SK-N-SH (cell line): ENCODE data around the gene VPS8. TPM values are rescaled to one million over a fixed set of nuclear protein-coding genes. Genes with fewer than 3 reads are reported as not detected.

ENCODE experiments used
- CTCF ChIA-PET: fragments of 300-600, 350-600 bp; formaldehyde crosslinking; extraction: SDS; loops from one replicate; lab custom pipeline; 2021; lab: Yijun Ruan, JAX
- POLR2A ChIA-PET: fragments of 350-600 bp; sonication (Branson Sonifier 250); formaldehyde crosslinking; extraction: SDS; loops from one replicate; lab custom pipeline; 2020; ENCODE audit warnings: antibody characterized with exemption, inconsistent platforms; lab: Yijun Ruan, JAX
- DNase-seq: peaks from one replicate; pipeline ENCODE4 v3.0.0; 2012
- H2AFZ ChIP-seq: fragments of 200-600 bp; sonication (generic); 2 replicates; pipeline ENCODE4 v1.8.1; 2016; ENCODE audit warnings: antibody characterized with exemption, mild to moderate bottlenecking, low read depth
- H3F3A ChIP-seq: fragments of 200-600 bp; sonication (generic); replicated peaks from 2 replicates; pipeline ENCODE3; 2016; ENCODE audit warnings: antibody characterized with exemption, mild to moderate bottlenecking; ENCODE audit not compliant: insufficient read depth
- H3K27ac ChIP-seq, 2 experiments: fragments of 200-500 bp in 1 of 2; fragments of 200-600 bp in 1 of 2; sonication (Bioruptor generic) in 1 of 2; sonication (generic), shearing (Covaris generic) in 1 of 2; 2 replicates each; pipeline versions ENCODE4 v1.5.1 to v1.6.1; 2014 to 2016; ENCODE audit warnings: low read depth in 2 of 2, inconsistent platforms in 1 of 2, low read length in 1 of 2, mild to moderate bottlenecking in 1 of 2, mixed read lengths in 1 of 2
- H3K27me3 ChIP-seq: fragments of 200-600 bp; sonication (generic), shearing (Covaris generic); 2 replicates; pipeline ENCODE4 v1.6.1; 2016; ENCODE audit warnings: mixed run types; ENCODE audit not compliant: insufficient read depth
- H3K36me3 ChIP-seq, 2 experiments: fragments of 200-500 bp in 1 of 2; fragments of 200-600 bp in 1 of 2; sonication (Bioruptor generic) in 1 of 2; sonication (generic) in 1 of 2; replicated peaks in 1 of 2; 2 replicates each; pipeline versions ENCODE3 to v1.5.1; 2014 to 2016; ENCODE audit warnings: low read length in 1 of 2, mild to moderate bottlenecking in 1 of 2; ENCODE audit not compliant: insufficient read depth in 2 of 2, control insufficient read depth in 1 of 2
- H3K4me1 ChIP-seq, 2 experiments: fragments of 200-500 bp in 1 of 2; fragments of 200-600 bp in 1 of 2; sonication (Bioruptor generic) in 1 of 2; sonication (generic), shearing (Covaris generic) in 1 of 2; 2 replicates each; pipeline versions ENCODE4 v1.5.1 to v1.6.1; 2014 to 2016; ENCODE audit warnings: low read depth in 1 of 2, low read length in 1 of 2, mixed run types in 1 of 2; ENCODE audit not compliant: insufficient read depth in 2 of 2, control insufficient read depth in 1 of 2
- H3K4me2 ChIP-seq: fragments of 200-600 bp; sonication (generic), shearing (Covaris generic); 2 replicates; pipeline ENCODE4 v1.6.1; 2017; ENCODE audit warnings: mixed run types
- H3K4me3 ChIP-seq, 2 experiments: fragments of 200-500 bp in 1 of 2; fragments of 200-600 bp in 1 of 2; sonication (Bioruptor generic) in 1 of 2; sonication (generic), shearing (Covaris generic) in 1 of 2; 2 replicates each; pipeline versions ENCODE4 v1.5.1 to v1.8.1; 2014 to 2016; ENCODE audit warnings: low read depth in 2 of 2, inconsistent platforms in 1 of 2, low read length in 1 of 2, mild to moderate bottlenecking in 1 of 2, mixed read lengths in 1 of 2, moderate library complexity in 1 of 2
- H3K79me2 ChIP-seq: fragments of 200-600 bp; sonication (generic); 2 replicates; pipeline ENCODE4 v1.8.1; 2017; ENCODE audit warnings: mild to moderate bottlenecking; ENCODE audit not compliant: insufficient read depth
- H3K9ac ChIP-seq: fragments of 200-600 bp; sonication (generic); 2 replicates; pipeline ENCODE4 v1.6.1; 2017; ENCODE audit warnings: mixed run types
- H3K9me2 ChIP-seq: fragments of 200-600 bp; sonication (generic); 2 replicates; pipeline ENCODE4 v1.6.1; 2017; ENCODE audit warnings: mixed run types
- H3K9me3 ChIP-seq: fragments of 200-600 bp; sonication (generic); 2 replicates; pipeline ENCODE4 v1.6.1; 2017; ENCODE audit warnings: mixed run types, mild to moderate bottlenecking, moderate library complexity
- H4K20me1 ChIP-seq: fragments of 200-600 bp; sonication (generic); 2 replicates; pipeline ENCODE4 v1.6.1; 2017; ENCODE audit warnings: mild to moderate bottlenecking, mixed run types; ENCODE audit not compliant: insufficient read depth
- EP300 ChIP-seq, 2 experiments: IDR thresholded peaks; 2 replicates each; pipeline versions ENCODE4 v1.4.0 to v1.6.1; 2012; ENCODE audit warnings: borderline replicate concordance in 1 of 2, low read depth in 1 of 2, low read length in 1 of 2
- EZH2phosphoT487 ChIP-seq: fragments of 200-600 bp; sonication (generic); IDR thresholded peaks from 2 replicates; pipeline ENCODE4 v1.6.1; 2017; ENCODE audit warnings: low read depth, mixed run types, mild to moderate bottlenecking, antibody characterized with exemption, moderate library complexity, borderline replicate concordance
- GABPA ChIP-seq: IDR thresholded peaks from 2 replicates; pipeline ENCODE4 v1.4.0; 2012; ENCODE audit warnings: low read depth, mild to moderate bottlenecking
- GATA2 ChIP-seq: sonication (generic); formaldehyde crosslinking; IDR thresholded peaks from 2 replicates; pipeline ENCODE4 v1.5.0; 2020; ENCODE audit warnings: mild to moderate bottlenecking, missing genetic modification reagents
- JUND ChIP-seq: IDR thresholded peaks from 2 replicates; pipeline ENCODE4 v1.4.0; 2012
- MXI1 ChIP-seq: IDR thresholded peaks from 2 replicates; pipeline ENCODE4 v1.6.1; 2012; ENCODE audit warnings: mild to moderate bottlenecking, low read depth, low read length, improper control_type of control experiment
- NFIC ChIP-seq: IDR thresholded peaks from 2 replicates; pipeline ENCODE4 v1.4.0; 2012; ENCODE audit warnings: borderline replicate concordance
- POLR2AphosphoS5 ChIP-seq: IDR thresholded peaks from 2 replicates; pipeline ENCODE4 v1.6.1; 2012; ENCODE audit warnings: low read depth, low read length
- RAD21 ChIP-seq: IDR thresholded peaks from 2 replicates; pipeline ENCODE4 v1.6.1; 2012; ENCODE audit warnings: mild to moderate bottlenecking, low read length
- RCOR1 ChIP-seq: fragments of 150-350 bp; IDR thresholded peaks from 2 replicates; pipeline ENCODE4 v1.6.1; 2017; ENCODE audit warnings: antibody characterized with exemption, low read length
- RXRA ChIP-seq: IDR thresholded peaks from 2 replicates; pipeline ENCODE4 v1.4.0; 2012; ENCODE audit warnings: low read depth, mild to moderate bottlenecking, borderline replicate concordance
- SIN3A ChIP-seq: IDR thresholded peaks from 2 replicates; pipeline ENCODE4 v1.6.1; 2012; ENCODE audit warnings: low read depth, mild to moderate bottlenecking, low read length, moderate library complexity, borderline replicate concordance
- SMC3 ChIP-seq: IDR thresholded peaks from 2 replicates; pipeline ENCODE4 v1.6.1; 2012; ENCODE audit warnings: low read depth, low read length, improper control_type of control experiment
- TAF1 ChIP-seq: IDR thresholded peaks from 2 replicates; pipeline ENCODE4 v1.6.1; 2012; ENCODE audit warnings: low read depth, mild to moderate bottlenecking, low read length, moderate library complexity, borderline replicate concordance
- TCF12 ChIP-seq: IDR thresholded peaks from 2 replicates; pipeline ENCODE4 v1.4.0; 2012
- YY1 ChIP-seq: IDR thresholded peaks from 2 replicates; pipeline ENCODE4 v1.4.0; 2012; ENCODE audit warnings: low read depth, mild to moderate bottlenecking
- whole genome bisulfite sequencing: methylation state at CpG from one replicate; pipeline ENCODE4 v1.1.6; 2017; ENCODE audit warnings: low lambda C conversion rate; 5-methylcytosine and 5-hydroxymethylcytosine counted together
- polyA plus RNA-seq, 3 experiments: library from polyadenylated mRNA; depleted of rRNA; stranded (reverse); fragments of >200 nt; gene quantifications; 2 replicates each; pipeline ENCODE4 v1.2.3, GENCODE V29; 2012
- TF ChIP-seq, protein P1 (sequence below): IDR thresholded peaks from 2 replicates; pipeline ENCODE4 v1.4.0; 2012; ENCODE audit warnings: low read depth, borderline replicate concordance
- TF ChIP-seq, protein P2 (sequence below): fragments of 150-350 bp; IDR thresholded peaks from 2 replicates; pipeline ENCODE4 v1.6.1; 2017; ENCODE audit warnings: antibody characterized with exemption, low read length, low read depth, borderline replicate concordance
- TF ChIP-seq, protein P3 (sequence below): fragments of 150-350 bp; IDR thresholded peaks from 2 replicates; pipeline ENCODE4 v1.6.1; 2016; ENCODE audit warnings: mild to moderate bottlenecking, low read depth, low read length
- TF ChIP-seq, protein P4 (sequence below): IDR thresholded peaks from 2 replicates; pipeline ENCODE4 v1.6.1; 2012; ENCODE audit warnings: mild to moderate bottlenecking, low read depth, low read length, moderate library complexity

VPS8 gene
- polyA plus RNA-seq, 1 of the 3 experiments (the other 2 are of a cell fraction), result 12.8 TPM

DNA sequence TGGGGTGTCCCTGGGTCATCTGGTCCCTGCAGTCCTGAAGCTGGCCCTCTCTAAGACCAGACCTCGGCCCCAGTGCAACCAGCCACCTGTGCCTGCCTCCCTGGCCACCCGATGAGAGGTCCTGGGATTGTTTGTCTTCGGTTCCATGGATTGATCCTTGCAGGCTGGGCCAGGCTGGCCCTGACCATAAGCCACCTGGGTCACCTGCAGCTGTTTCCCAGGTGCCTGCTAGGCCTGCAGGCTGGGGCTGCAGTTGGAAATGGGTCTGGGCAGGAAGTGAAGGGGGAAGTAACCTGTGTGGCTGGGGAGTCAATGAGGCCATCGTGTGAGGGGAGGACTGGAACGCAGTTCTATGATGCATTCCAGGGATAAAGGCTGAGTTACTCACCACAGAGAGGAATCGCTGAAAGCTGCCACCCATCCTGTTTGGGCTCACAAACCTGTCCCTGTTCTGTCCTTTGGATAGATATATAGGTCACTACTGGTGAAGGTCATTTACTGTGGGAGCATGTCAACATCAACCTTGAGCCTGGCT lies 30.9 kb upstream of the VPS8 start (continued):
- TF ChIP-seq YY1 (no peak), NFIC (no peak), EZH2phosphoT487 (no peak), TAF1 (no peak)

DNA sequence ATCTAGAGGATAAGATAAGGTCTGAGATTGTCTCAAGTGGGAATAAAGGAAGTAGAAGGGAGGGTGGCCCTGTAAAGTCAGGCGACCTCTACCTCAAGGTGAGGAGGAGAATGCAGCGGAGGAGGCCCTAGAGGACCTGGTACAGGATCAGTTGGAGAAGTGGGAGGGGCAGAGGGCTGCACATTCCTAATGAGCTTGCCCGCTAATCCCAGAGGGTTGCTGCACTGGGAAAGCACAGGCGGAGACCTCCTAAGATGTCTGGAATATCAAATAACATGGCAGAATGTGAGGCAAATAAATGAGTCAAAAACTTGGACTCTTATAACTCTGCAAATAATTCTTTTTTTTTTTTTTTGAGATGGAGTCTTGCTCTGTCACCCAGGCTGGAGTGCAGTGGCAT lies 30.2 kb upstream of the VPS8 start:
- no peaks in the 10 kb centered on the region for H3F3A ChIP-seq
- 74% methylated on average over 4 of the region's 4 CpGs for WGBS
- H4K20me1 ChIP-seq, result no peaks in the 10 kb centered on the region
- 0 out of 2 replicates have a peak, but pooled peaks cover 4% of the 10 kb centered on the region for H3K27me3 ChIP-seq
- DNase-seq, result no peak
- H3K4me2 ChIP-seq, result no peak overlapping the region
- H3K79me2 ChIP-seq, result no peaks in the 10 kb centered on the region
- H3K9me2 ChIP-seq, result no peaks in the 10 kb centered on the region
- no peak overlapping the region for H3K4me3 ChIP-seq
- no peak overlapping the region for H2AFZ ChIP-seq
- peaks cover 3 to 9% of the 10 kb centered on the region in 2 experiments; a peak in 2 of 4 replicates for H3K4me1 ChIP-seq
- no peaks in the 10 kb centered on the region for H3K36me3 ChIP-seq
- ChIA-PET POLR2A (no interaction called here), CTCF (interaction anchor here (0.7 to 1.9 kb wide), 2 partner anchors 22 to 241 kb away, joined by 3 to 5 read pairs; no protein-coding TSS in a partner anchor)
- no peaks in the 10 kb centered on the region for H3K9me3 ChIP-seq
- H3K9ac ChIP-seq, result no peak overlapping the region
- no peak for TF ChIP-seq NFIC
- no peak for TF ChIP-seq RAD21
- no peak for TF ChIP-seq EZH2phosphoT487
- TF ChIP-seq GABPA, result no peak
- no peak for TF ChIP-seq SMC3
- TF ChIP-seq, protein P1, sequence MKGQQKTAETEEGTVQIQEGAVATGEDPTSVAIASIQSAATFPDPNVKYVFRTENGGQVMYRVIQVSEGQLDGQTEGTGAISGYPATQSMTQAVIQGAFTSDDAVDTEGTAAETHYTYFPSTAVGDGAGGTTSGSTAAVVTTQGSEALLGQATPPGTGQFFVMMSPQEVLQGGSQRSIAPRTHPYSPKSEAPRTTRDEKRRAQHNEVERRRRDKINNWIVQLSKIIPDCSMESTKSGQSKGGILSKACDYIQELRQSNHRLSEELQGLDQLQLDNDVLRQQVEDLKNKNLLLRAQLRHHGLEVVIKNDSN, result no peak
- no peak for TF ChIP-seq YY1
- TF ChIP-seq POLR2AphosphoS5, result no peak
- TF ChIP-seq, protein P2, sequence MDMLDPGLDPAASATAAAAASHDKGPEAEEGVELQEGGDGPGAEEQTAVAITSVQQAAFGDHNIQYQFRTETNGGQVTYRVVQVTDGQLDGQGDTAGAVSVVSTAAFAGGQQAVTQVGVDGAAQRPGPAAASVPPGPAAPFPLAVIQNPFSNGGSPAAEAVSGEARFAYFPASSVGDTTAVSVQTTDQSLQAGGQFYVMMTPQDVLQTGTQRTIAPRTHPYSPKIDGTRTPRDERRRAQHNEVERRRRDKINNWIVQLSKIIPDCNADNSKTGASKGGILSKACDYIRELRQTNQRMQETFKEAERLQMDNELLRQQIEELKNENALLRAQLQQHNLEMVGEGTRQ, result no peak
- no peak for TF ChIP-seq SIN3A
- TF ChIP-seq TAF1, result no peak
- TF ChIP-seq RXRA, result no peak
- no peak for TF ChIP-seq RCOR1
- TF ChIP-seq, protein P3, sequence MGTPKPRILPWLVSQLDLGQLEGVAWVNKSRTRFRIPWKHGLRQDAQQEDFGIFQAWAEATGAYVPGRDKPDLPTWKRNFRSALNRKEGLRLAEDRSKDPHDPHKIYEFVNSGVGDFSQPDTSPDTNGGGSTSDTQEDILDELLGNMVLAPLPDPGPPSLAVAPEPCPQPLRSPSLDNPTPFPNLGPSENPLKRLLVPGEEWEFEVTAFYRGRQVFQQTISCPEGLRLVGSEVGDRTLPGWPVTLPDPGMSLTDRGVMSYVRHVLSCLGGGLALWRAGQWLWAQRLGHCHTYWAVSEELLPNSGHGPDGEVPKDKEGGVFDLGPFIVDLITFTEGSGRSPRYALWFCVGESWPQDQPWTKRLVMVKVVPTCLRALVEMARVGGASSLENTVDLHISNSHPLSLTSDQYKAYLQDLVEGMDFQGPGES, result no peak
- no peak for TF ChIP-seq EP300 (IDR thresholded peaks at IDR 0.05; ENCODE audit: borderline replicate concordance in 1 of 2, low read depth in 1 of 2, low read length in 1 of 2)
- no peak for TF ChIP-seq GATA2 (CRISPR knock-in tag)
- no peak for TF ChIP-seq MXI1
- TF ChIP-seq, protein P4, sequence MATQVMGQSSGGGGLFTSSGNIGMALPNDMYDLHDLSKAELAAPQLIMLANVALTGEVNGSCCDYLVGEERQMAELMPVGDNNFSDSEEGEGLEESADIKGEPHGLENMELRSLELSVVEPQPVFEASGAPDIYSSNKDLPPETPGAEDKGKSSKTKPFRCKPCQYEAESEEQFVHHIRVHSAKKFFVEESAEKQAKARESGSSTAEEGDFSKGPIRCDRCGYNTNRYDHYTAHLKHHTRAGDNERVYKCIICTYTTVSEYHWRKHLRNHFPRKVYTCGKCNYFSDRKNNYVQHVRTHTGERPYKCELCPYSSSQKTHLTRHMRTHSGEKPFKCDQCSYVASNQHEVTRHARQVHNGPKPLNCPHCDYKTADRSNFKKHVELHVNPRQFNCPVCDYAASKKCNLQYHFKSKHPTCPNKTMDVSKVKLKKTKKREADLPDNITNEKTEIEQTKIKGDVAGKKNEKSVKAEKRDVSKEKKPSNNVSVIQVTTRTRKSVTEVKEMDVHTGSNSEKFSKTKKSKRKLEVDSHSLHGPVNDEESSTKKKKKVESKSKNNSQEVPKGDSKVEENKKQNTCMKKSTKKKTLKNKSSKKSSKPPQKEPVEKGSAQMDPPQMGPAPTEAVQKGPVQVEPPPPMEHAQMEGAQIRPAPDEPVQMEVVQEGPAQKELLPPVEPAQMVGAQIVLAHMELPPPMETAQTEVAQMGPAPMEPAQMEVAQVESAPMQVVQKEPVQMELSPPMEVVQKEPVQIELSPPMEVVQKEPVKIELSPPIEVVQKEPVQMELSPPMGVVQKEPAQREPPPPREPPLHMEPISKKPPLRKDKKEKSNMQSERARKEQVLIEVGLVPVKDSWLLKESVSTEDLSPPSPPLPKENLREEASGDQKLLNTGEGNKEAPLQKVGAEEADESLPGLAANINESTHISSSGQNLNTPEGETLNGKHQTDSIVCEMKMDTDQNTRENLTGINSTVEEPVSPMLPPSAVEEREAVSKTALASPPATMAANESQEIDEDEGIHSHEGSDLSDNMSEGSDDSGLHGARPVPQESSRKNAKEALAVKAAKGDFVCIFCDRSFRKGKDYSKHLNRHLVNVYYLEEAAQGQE, result no peak
- no peak for TF ChIP-seq TCF12
- no peak for TF ChIP-seq JUND
- no peak overlapping the region for H3K27ac ChIP-seq
